Spinal cord (tissue), 10 donors: ENCODE results near the gene SLC17A5. TPM values are rescaled to one million over a fixed set of nuclear protein-coding genes. Genes with fewer than 3 reads are reported as not detected.

Experiments
- DNase-seq, 6 donors: peaks; one replicate each; pipeline versions ENCODE4 v3.0.0 to v3.0.0-alpha.2; 2013 to 2015; ENCODE audit warnings: low spot score in 6 of 6, low read depth in 4 of 6
- H3K27ac ChIP-seq: one replicate; pipeline ENCODE4 v1.5.1; 2013; ENCODE audit warnings: low read depth, low read length, control low read depth
- H3K27me3 ChIP-seq: one replicate; pipeline ENCODE4 v1.6.1; 2013; ENCODE audit warnings: low read length; ENCODE audit not compliant: control insufficient read depth, insufficient read depth
- H3K36me3 ChIP-seq: one replicate; pipeline ENCODE4 v1.6.1; 2013; ENCODE audit warnings: low read length; ENCODE audit not compliant: control insufficient read depth, insufficient read depth
- H3K4me1 ChIP-seq: one replicate; pipeline ENCODE4 v1.6.1; 2013; ENCODE audit warnings: low read length; ENCODE audit not compliant: control insufficient read depth, insufficient read depth
- H3K4me3 ChIP-seq: one replicate; pipeline ENCODE4 v1.5.1; 2013; ENCODE audit warnings: low read depth, low read length, control low read depth
- H3K9me3 ChIP-seq: one replicate; pipeline ENCODE4 v1.6.1; 2013; ENCODE audit warnings: low read length; ENCODE audit not compliant: control insufficient read depth, insufficient read depth
- WGBS: methylation state at CpG from one replicate; pipeline ENCODE4 v1.1.5; 2013; ENCODE audit warnings: missing lambda C conversion rate; ENCODE audit not compliant: insufficient coverage; 5-methylcytosine and 5-hydroxymethylcytosine counted together
- polyA plus RNA-seq, 2 donors: library from polyadenylated mRNA; unstranded; fragments of 120-200 nt; gene quantifications; one replicate each; pipeline ENCODE4 v1.2.1, GENCODE V29; 2013; ENCODE audit not compliant: insufficient read length in 2 of 2
- total RNA-seq, 2 donors: library from RNA; depleted of rRNA in 1 of 2; stranded (reverse); fragments of 120-200 nt in 1 of 2; fragments of >200 nt in 1 of 2; gene quantifications; one replicate each; pipeline versions ENCODE4 v1.2.3 to v1.2.4, GENCODE V29; 2013 to 2014
- donor health status: healthy.

The SLC17A5 gene
- total and polyA plus RNA-seq, 4 donors, result 12.5 to 33.4 (median 16.0) TPM

DNA sequence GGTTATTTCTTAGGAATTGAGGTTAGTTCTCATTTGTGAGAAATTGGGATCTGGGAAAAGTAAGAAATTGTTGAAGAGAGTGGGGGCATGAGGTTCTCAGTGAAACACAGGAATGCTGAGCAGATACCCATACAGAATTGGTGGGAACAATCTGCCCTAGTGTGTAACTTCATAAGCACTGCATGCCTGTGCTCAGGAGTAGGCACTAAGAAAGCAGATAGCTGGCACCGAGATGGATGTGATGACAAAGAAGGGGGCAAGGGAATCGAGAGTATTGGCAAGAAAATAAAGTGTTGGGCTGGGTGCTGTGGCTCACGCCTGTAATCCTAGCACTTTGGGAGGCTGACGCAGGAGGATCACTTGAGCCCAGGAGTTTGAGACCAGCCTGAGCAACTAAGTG, 4.0 kb downstream of the SLC17A5 start:
- Histone ChIP-seq H3K27ac (no peak overlapping the region), H3K36me3 (no peaks in the 10 kb centered on the region), H3K9me3 (no peaks in the 10 kb centered on the region), H3K4me1 (peaks cover 6% of the 10 kb centered on the region), H3K4me3 (no peak overlapping the region), H3K27me3 (no peaks in the 10 kb centered on the region)
- no peak for DNase-seq
- 38% methylated on average over 2 of the region's 4 CpGs for WGBS

DNA sequence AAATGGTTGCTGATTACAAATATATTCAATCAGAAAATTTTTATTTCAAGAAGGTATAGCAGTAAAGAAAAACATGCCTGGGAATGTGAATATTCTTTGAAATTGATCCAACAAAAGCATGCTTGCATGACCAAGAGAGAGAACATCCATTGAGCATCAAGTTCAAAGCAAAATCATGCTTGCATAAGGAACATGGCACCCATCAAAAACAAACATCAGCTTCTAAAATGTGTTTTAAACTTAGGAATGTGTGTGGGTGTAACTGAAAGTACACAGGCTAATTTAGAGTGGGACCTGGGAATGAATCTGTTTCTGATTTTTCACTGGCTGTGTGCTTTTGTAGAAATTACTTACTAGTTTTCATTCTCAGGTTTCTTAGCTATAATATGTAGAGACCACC, 5.6 kb downstream of the SLC17A5 start:
- Histone ChIP-seq H3K27ac (no peak overlapping the region), H3K9me3 (no peaks in the 10 kb centered on the region), H3K4me1 (no peaks in the 10 kb centered on the region), H3K4me3 (no peak overlapping the region), H3K27me3 (no peaks in the 10 kb centered on the region), H3K36me3 (no peaks in the 10 kb centered on the region)
- DNase-seq, result no peak

DNA sequence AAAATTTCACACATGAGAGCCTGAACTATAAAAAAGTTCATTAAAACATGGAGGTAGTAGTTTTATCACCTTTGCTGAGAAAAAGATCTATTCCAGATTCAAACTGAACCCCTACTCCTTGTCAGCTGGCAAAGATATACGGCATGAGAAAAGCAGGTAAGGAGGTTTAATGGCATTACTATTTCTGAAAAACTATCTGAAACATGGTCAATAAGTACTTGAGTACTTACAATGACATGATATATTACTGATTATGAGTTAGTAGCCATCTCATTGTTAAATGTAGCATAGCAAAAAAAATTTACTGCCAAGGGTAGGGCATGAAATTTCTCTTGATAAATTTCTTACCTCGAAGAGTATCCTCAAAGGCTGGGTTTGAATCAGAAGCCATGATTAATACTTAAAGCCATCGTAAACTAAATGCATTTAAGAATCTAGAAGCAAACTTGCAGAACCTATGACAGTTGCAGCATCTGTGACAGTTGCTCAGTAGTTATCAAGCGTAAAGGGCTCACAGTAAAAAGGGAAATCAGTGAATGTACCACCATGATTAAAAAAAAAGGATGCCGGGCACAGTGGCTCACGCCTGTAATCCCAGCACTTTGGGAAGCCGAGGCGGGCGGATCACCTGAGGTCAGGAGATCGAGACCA, 8.7 kb downstream of the SLC17A5 start:
- DNase-seq, result peak in 2 of 6 donors; percentile 33 to 54
- WGBS, result 26% methylated on average over 8 of the region's 10 CpGs
- Histone ChIP-seq H3K36me3 (no peaks in the 10 kb centered on the region), H3K4me3 (peak overlapping the region; percentile 44), H3K27me3 (no peaks in the 10 kb centered on the region), H3K4me1 (no peaks in the 10 kb centered on the region), H3K27ac (no peak overlapping the region), H3K9me3 (no peaks in the 10 kb centered on the region)

DNA sequence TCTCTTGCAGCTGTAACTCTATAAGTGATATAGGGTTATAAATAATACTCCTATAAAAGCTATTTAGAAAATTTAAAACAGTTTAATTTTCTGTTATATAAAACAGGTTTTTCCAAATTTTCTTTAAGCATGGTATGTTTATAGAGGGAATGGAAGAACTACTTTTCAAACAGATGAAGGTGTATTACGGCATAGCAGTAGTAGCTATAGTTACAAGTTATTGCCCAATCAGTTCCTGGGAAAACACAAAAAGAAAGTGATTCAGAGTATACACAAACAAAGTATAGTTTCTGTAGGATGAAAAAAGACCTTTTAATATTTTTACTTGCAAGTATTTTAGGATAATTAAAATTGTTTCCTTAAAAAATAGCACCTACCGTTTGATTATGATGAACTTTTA, 9.8 kb downstream of the SLC17A5 start:
- no peaks in the 10 kb centered on the region for H3K9me3 ChIP-seq
- no CpG with 5 or more reads among the region's 2 CpGs for WGBS
- no peaks in the 10 kb centered on the region for H3K27me3 ChIP-seq
- no peak overlapping the region for H3K4me3 ChIP-seq
- no peak overlapping the region for H3K27ac ChIP-seq
- no peak for DNase-seq
- H3K36me3 ChIP-seq, result no peaks in the 10 kb centered on the region
- H3K4me1 ChIP-seq, result no peaks in the 10 kb centered on the region

DNA sequence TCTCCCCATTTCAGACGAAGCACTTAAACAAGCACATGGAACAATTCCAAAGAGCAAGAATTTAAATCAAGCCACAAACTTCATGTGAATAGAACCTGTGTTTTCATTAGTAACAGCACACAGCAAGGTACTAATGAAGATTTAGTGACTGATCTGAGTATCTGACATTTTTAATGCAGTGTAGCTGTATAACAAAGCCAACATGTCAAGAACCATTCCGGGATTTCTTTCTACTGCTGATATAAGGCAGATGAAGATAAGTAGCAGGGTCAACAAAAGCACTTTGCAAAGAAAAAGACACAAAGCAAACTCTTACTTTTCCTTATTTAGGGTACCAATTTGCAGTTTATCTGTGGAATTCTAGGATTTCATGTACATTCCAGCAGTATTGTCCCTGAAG, 11.3 kb downstream of the SLC17A5 start:
- peak in 1 of 6 donors; percentile 47 for DNase-seq
- H3K36me3 ChIP-seq, result no peaks in the 10 kb centered on the region
- no peak overlapping the region for H3K4me3 ChIP-seq
- WGBS, result no CpG with 5 or more reads among the region's 2 CpGs
- H3K9me3 ChIP-seq, result no peaks in the 10 kb centered on the region
- no peaks in the 10 kb centered on the region for H3K4me1 ChIP-seq
- no peak overlapping the region for H3K27ac ChIP-seq
- H3K27me3 ChIP-seq, result no peaks in the 10 kb centered on the region

DNA sequence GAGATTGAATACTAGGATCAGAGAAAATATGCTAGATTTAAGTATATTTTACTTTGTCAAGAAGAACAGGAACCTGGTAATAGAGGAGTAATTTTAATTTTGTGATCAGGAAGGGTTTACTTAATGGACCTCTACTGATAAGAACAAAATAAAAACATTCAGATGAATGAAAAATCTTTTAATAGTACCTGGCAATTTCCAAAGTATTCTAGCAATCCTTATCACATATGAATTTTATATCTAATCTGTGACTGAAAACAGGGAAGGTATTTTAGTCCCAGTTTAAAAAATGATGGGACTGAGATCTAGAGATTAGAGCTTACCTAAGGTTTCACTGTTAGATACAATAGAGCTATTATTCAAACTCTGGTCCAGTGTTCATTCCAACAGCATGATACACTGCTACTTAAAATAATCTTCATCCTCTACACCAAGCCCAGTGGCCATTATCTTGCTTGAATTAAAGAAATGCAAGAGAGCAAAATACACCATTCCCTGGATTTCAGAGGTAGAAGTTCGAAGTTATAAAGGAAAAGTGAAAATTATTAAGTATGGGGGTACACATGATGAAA, 13.5 kb downstream of the SLC17A5 start:
- Histone ChIP-seq H3K27me3 (no peaks in the 10 kb centered on the region), H3K4me3 (no peak overlapping the region), H3K4me1 (no peaks in the 10 kb centered on the region), H3K9me3 (no peaks in the 10 kb centered on the region), H3K36me3 (peaks cover 5% of the 10 kb centered on the region), H3K27ac (no peak overlapping the region)
- no peak for DNase-seq
- no CpG with 5 or more reads among the region's 1 CpG for WGBS

DNA sequence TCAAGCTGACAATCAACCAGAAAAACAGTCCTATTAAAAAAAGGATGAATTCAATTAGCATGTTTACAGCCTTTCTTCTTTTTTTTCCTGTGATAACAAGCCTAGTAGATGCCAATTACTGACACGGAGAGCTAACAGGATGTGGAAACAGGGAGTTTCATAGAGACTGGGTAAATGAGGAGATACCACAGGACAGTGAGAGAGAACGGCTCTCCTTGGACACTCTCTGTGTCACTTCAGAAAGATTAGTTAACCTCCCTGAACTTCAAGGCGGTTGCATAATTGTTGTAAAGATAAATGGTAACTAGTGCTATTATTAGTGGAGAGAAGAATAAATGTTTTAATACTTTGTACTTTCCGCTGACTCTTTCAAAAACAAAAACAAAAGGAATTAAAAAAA, 14.8 kb downstream of the SLC17A5 start:
- Histone ChIP-seq H3K9me3 (no peaks in the 10 kb centered on the region), H3K27ac (no peak overlapping the region), H3K4me1 (no peaks in the 10 kb centered on the region), H3K4me3 (no peak overlapping the region), H3K36me3 (peaks cover 5% of the 10 kb centered on the region), H3K27me3 (no peaks in the 10 kb centered on the region)
- 40% methylated on average over 1 of the region's 4 CpGs for WGBS
- no peak for DNase-seq

DNA sequence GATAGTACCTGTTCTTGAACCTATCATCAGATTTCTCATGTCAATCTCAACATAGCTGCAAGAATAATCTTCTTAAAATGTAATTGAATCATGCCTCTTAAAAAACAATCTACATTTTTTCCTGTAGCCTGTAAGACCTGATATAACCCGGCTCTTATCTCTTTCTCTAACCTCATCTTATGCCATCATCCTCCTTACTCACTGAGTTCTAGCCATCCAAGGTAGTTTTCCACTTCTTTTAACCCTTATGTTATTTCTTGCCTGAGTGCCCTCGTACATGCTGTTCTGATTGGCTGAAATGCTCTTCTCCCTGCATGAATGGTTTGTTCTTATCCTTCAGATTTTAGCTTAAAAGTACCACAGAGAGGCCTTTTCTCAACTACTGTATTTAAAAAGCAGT, 16.4 kb downstream of the SLC17A5 start:
- Histone ChIP-seq H3K27me3 (no peaks in the 10 kb centered on the region), H3K36me3 (peaks cover 10% of the 10 kb centered on the region), H3K4me1 (no peaks in the 10 kb centered on the region), H3K27ac (no peak overlapping the region), H3K9me3 (no peaks in the 10 kb centered on the region), H3K4me3 (no peak overlapping the region)
- WGBS, result 100% methylated on average over 1 of the region's 2 CpGs
- DNase-seq, result no peak

DNA sequence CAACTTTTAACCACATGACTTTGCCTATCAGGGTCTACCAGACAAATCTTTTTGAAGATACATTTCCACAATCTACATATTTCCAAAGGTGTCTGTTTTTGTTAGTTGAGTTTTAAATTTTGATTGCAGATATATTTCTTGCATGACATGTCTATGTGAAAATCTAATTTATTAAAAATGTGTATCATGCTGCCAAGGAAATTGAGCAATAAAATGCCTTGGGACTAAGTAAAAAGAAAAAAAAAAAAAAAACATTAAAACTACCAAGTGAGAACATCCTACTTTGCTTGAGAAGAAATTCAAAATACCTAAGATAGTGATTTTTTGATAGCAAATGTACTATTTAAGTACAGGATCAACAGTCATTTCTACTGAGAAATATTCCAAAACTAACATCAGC, 17.7 kb downstream of the SLC17A5 start:
- Histone ChIP-seq H3K36me3 (peaks cover 10% of the 10 kb centered on the region), H3K4me3 (no peak overlapping the region), H3K4me1 (no peaks in the 10 kb centered on the region), H3K27ac (no peak overlapping the region), H3K27me3 (no peaks in the 10 kb centered on the region), H3K9me3 (no peaks in the 10 kb centered on the region)
- no peak for DNase-seq

DNA sequence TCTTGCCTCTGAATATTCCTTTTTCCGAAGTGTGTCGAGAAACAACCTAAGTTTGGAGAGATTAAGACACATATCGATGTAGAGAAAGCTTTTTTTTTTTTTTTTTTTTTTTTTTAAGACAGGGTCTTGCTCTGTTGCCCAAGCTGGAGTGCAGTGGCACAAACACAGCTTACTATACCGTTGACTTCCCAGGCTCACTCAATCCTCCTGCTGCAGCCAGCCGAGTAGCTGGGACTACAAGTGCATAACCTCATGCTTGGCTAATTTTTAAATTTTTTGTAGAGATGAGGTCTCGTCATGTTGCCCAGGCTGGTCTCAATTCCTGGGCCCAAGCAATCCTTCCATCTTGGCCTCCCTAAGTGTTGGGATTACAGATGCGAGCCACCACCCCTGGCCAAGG, 21.4 kb downstream of the SLC17A5 start:
- Histone ChIP-seq H3K27me3 (no peaks in the 10 kb centered on the region), H3K9me3 (no peaks in the 10 kb centered on the region), H3K27ac (no peak overlapping the region), H3K4me3 (no peak overlapping the region), H3K4me1 (no peaks in the 10 kb centered on the region), H3K36me3 (peaks cover 24% of the 10 kb centered on the region)
- no peak for DNase-seq
- WGBS, result 100% methylated on average over 1 of the region's 7 CpGs
